Measurements from ENCODE around the gene UBLCP1. TPM values are rescaled to one million over a fixed set of nuclear protein-coding genes. Genes with fewer than 3 reads are reported as not detected.

UBLCP1 gene
- total RNA-seq, 2 experiments from 2014 or later, result 11.3 to 24.9 TPM

DNA sequence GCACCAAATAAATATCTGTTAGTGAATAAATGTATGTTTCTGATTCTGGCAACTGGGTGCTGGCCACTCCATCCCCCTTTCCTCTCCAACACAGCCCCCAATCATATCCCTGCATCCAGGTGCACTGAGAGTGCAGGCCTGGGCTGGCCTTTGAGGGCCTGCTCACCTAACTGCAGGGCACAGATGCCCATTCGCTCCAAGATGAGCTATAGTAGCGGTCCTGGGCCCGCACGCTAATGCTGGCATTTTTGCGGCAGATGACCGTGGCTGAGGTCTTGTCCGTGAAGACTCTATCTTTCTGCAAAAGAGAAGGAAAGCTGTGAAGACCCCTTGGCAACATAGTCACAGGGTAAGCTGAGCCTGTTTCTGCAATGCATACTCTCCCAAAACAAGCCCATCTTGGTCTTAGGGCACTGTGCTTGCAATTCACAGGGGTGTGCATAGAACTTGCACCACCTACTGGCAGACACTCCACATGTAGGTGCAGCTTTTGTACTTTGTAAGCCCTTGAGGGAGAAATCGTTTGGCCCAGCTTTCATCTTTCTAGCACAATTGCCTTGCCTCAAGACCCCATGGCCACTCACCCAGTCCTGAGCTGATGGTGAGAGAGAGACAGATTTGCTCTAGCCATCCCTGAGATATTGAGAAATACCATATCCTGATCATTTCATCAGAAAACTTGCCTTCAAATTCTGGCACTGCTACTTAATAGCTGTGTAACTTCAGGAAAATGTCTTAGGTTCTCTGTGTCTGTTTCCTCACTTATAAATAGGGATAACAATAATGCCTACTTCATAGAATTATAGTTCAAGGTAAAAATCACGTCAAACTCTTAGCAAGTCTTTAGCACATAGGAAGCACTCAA is 53.7 kb downstream of the UBLCP1 start:
- intact Hi-C loops (cut with micrococcal nuclease; ENCODE audit: unreplicated experiment), result loop anchor here (1.0 kb wide), 1 partner anchor 160 kb away; no protein-coding TSS in a partner anchor
- Histone ChIP-seq H2AFZ (ENCODE audit: low read length) (no peak overlapping the region), H3K36me3 (ENCODE audit: insufficient read depth, low read length) (no peaks in the 10 kb centered on the region), H4K20me1 (ENCODE audit: insufficient read depth, low read length) (no peaks in the 10 kb centered on the region), H3K27ac (ENCODE audit: low read depth, low read length, poor library complexity, severe bottlenecking) (no peak overlapping the region), H3K9me2 (ENCODE audit: insufficient read depth, low read length) (no peaks in the 10 kb centered on the region), H3K4me2 (ENCODE audit: low read length) (no peak overlapping the region), H3K4me1 (ENCODE audit: insufficient read depth, low read length, poor library complexity, severe bottlenecking) (no peaks in the 10 kb centered on the region), H3K4me3 (ENCODE audit: low read depth, low read length, poor library complexity, severe bottlenecking) (no peak overlapping the region), H3K9me3 (ENCODE audit: low read length) (no peaks in the 10 kb centered on the region), H3K79me2 (ENCODE audit: insufficient read depth, low read depth, low read length) (no peaks in the 10 kb centered on the region)
- POLR2A ChIA-PET, result interaction anchor here (0.7 to 1.2 kb wide), 5 partner anchors 10 to 691 kb away, joined by 3 to 4 read pairs (median 3); no protein-coding TSS in a partner anchor
- CTCF ChIA-PET (ENCODE audit: unreplicated experiment), result interaction anchor here (1.1 to 1.2 kb wide), 2 partner anchors 30 to 171 kb away, joined by 3 to 4 read pairs; no protein-coding TSS in a partner anchor
- peak; percentile 67 for DNase-seq (ENCODE audit: low spot score)
- TF ChIP-seq, protein P1, sequence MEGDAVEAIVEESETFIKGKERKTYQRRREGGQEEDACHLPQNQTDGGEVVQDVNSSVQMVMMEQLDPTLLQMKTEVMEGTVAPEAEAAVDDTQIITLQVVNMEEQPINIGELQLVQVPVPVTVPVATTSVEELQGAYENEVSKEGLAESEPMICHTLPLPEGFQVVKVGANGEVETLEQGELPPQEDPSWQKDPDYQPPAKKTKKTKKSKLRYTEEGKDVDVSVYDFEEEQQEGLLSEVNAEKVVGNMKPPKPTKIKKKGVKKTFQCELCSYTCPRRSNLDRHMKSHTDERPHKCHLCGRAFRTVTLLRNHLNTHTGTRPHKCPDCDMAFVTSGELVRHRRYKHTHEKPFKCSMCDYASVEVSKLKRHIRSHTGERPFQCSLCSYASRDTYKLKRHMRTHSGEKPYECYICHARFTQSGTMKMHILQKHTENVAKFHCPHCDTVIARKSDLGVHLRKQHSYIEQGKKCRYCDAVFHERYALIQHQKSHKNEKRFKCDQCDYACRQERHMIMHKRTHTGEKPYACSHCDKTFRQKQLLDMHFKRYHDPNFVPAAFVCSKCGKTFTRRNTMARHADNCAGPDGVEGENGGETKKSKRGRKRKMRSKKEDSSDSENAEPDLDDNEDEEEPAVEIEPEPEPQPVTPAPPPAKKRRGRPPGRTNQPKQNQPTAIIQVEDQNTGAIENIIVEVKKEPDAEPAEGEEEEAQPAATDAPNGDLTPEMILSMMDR (conservative IDR thresholded peaks at IDR 0.05; ENCODE audit: low read length), result peak; percentile 85
- no peak for TF ChIP-seq EZH2phosphoT487 (IDR thresholded peaks at IDR 0.05; ENCODE audit: borderline replicate concordance, low read depth, low read length)
- BruUV-seq (replicated peaks), result no TSS peak

DNA sequence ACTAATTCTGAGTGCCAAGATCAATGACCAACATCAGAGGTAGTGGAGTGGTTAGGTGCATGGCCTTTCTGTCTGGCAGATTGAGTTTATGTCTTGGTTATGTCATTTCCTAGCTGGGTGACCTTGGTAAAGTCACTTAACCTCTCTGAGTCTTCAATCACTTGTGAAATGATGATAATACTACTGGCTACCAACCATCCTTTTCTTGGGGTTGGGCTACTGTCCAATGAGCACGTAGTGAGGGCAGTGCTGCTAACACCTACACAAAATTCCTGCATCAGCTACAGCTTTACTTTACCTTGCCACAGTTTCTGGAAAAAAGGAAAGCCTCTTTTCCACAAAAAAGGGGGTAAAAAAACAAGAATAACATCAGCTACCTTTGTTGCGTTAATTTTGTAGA is 54.8 kb downstream of the UBLCP1 start:
- Histone ChIP-seq H3K79me2 (ENCODE audit: insufficient read depth, low read depth, low read length) (no peaks in the 10 kb centered on the region), H3K4me2 (ENCODE audit: low read length) (no peak overlapping the region), H2AFZ (ENCODE audit: low read length) (no peak overlapping the region), H3K4me3 (ENCODE audit: low read depth, low read length, poor library complexity, severe bottlenecking) (no peak overlapping the region), H3K9me3 (ENCODE audit: low read length) (no peaks in the 10 kb centered on the region), H3K4me1 (ENCODE audit: insufficient read depth, low read length, poor library complexity, severe bottlenecking) (no peaks in the 10 kb centered on the region), H3K36me3 (ENCODE audit: insufficient read depth, low read length) (no peaks in the 10 kb centered on the region), H3K9me2 (ENCODE audit: insufficient read depth, low read length) (no peaks in the 10 kb centered on the region), H3K27ac (ENCODE audit: low read depth, low read length, poor library complexity, severe bottlenecking) (no peak overlapping the region), H4K20me1 (ENCODE audit: insufficient read depth, low read length) (no peaks in the 10 kb centered on the region)
- intact Hi-C loops (cut with micrococcal nuclease; ENCODE audit: unreplicated experiment), result no loop called here
- no peak for DNase-seq (ENCODE audit: low spot score)
- TF ChIP-seq, protein P1 (conservative IDR thresholded peaks at IDR 0.05; ENCODE audit: low read length), result no peak
- no peak for TF ChIP-seq EZH2phosphoT487 (IDR thresholded peaks at IDR 0.05; ENCODE audit: borderline replicate concordance, low read depth, low read length)
- ChIA-PET POLR2A (interaction anchor here (0.5 to 1.2 kb wide), 3 partner anchors 9 to 333 kb away, joined by 3 to 4 read pairs (median 3); no protein-coding TSS in a partner anchor), CTCF (ENCODE audit: unreplicated experiment) (interaction anchor here (1.1 to 1.5 kb wide), 3 partner anchors 31 to 172 kb away, joined by 3 to 4 read pairs (median 4); no protein-coding TSS in a partner anchor)
- no TSS peak for BruUV-seq (replicated peaks)
